A673 (cell line): ENCODE results near the gene MORC1. TPM values are rescaled to one million over a fixed set of nuclear protein-coding genes. Genes with fewer than 3 reads are reported as not detected.
A peak's percentile ranks its signal among the peaks of the same experiment; 100 is the strongest.

Experiments used
- BruUV-seq: library from RNA; stranded (reverse); fragments of 400-500 nt; replicated peaks from 2 replicates; lab custom pipeline; 2021; lab: Mats Ljungman, UMichigan
- CTCF ChIA-PET: fragments of 300-600 bp; sonication (Branson Sonifier 250); formaldehyde crosslinking; loops from one replicate; lab custom pipeline; 2022; ENCODE audit warnings: antibody characterized with exemption; lab: Charles Lee
- POLR2A ChIA-PET: fragments of 300-600 bp; sonication (Branson Sonifier 250); formaldehyde crosslinking; loops from one replicate; lab custom pipeline; 2022; ENCODE audit warnings: antibody characterized with exemption; ENCODE audit not compliant: low non-redundant PET; lab: Charles Lee
- DNase-seq: peaks from one replicate; pipeline ENCODE4 v3.0.0-alpha.2; 2015; ENCODE audit warnings: low spot score
- H3K27ac ChIP-seq: fragments of 200-600 bp; sonication (generic); 2 replicates; pipeline ENCODE4 v1.5.1; 2016; ENCODE audit warnings: mixed run types, low read depth, mild to moderate bottlenecking, mixed read lengths, antibody characterized with exemption, low read length; ENCODE audit not compliant: poor library complexity, severe bottlenecking
- H3K27me3 ChIP-seq: fragments of 200-600 bp; sonication (generic); replicated peaks from 2 replicates; pipeline ENCODE4 v1.6.1; 2017; ENCODE audit warnings: mixed run types, low read depth, mild to moderate bottlenecking, mixed read lengths, antibody characterized with exemption, low read length; ENCODE audit not compliant: insufficient read depth, poor library complexity
- H3K36me3 ChIP-seq: fragments of 200-600 bp; sonication (generic); 2 replicates; pipeline ENCODE4 v1.6.1; 2016; ENCODE audit warnings: mixed run types, mild to moderate bottlenecking, mixed read lengths, antibody characterized with exemption, low read length; ENCODE audit not compliant: insufficient read depth, poor library complexity, severe bottlenecking
- H3K4me1 ChIP-seq: fragments of 200-600 bp; sonication (generic); 2 replicates; pipeline ENCODE4 v1.6.1; 2017; ENCODE audit warnings: mixed run types, mild to moderate bottlenecking, mixed read lengths, antibody characterized with exemption, low read length; ENCODE audit not compliant: insufficient read depth, poor library complexity, severe bottlenecking
- H3K4me3 ChIP-seq: fragments of 200-600 bp; sonication (generic); 2 replicates; pipeline ENCODE4 v1.5.1; 2016; ENCODE audit warnings: low read depth, mixed run types, mild to moderate bottlenecking, mixed read lengths, low read length; ENCODE audit not compliant: poor library complexity, severe bottlenecking
- H3K9me3 ChIP-seq: fragments of 200-600 bp; sonication (generic); 2 replicates; pipeline ENCODE4 v1.6.1; 2016; ENCODE audit warnings: mixed run types, low read depth, mild to moderate bottlenecking, mixed read lengths, antibody characterized with exemption, low read length; ENCODE audit not compliant: poor library complexity, severe bottlenecking
- EZH2 ChIP-seq: fragments of 200-600 bp; sonication (generic); IDR thresholded peaks from 2 replicates; pipeline ENCODE4 v1.6.1; 2017; ENCODE audit warnings: borderline replicate concordance, low read depth, mild to moderate bottlenecking, mixed read lengths, antibody characterized with exemption, low read length; ENCODE audit not compliant: poor library complexity, severe bottlenecking
- intact Hi-C: fragments of 100-400 bp; cut with micrococcal nuclease; formaldehyde crosslinking; loops from one replicate; pipeline ENCODE4 v1.10.0; 2022; ENCODE audit not compliant: unreplicated experiment
- total RNA-seq: library from RNA; stranded (reverse); gene quantifications from 2 replicates; pipeline ENCODE4 v1.2.3, GENCODE V29; 2021
- TF ChIP-seq, protein P1 (sequence below): fragments of 300-800, 200-600 bp; sonication (generic); conservative IDR thresholded peaks from 2 replicates; pipeline ENCODE4 v1.5.1; 2017; ENCODE audit warnings: low read depth, mild to moderate bottlenecking, antibody characterized with exemption, low read length, moderate library complexity, mixed read lengths

MORC1 gene
- total RNA-seq, 1 experiment from 2014 or later, result 0.88 TPM

DNA sequence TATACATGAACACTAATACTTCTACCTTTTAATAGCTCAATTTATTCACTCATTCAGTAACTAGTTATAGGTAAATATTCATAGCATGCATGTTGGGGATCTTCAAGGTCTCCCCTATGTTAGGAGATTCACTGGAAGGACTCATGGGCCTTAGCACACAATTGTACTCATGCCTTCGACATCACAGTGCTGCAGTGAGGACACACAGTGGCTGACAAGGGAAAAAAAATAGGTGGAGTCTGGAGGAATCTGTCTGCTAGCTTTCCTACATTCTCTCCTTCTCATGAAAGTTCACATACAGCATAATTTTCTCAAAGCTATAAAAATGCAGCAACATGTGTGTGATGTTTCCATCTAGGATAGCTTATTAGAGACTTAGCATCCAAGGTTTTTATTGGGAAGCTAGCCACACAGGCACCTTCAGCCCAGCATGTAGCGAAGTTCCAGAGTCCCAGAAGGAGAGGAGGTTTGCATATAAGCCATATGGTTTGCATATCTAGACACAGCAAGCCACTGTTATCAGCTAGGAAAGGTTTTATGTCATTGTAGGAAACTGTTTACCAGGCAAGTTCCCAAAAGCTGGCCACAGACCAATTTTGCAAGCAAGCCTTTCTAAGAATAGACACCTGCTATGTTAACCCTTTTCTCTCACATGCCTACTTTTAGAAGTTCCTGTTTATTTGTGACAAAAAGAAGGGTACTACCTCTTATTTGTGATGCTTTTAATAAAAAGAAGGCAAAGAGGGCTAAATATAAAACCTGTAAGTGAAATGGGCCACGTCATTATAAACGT, 46.4 kb downstream of the MORC1 start:
- Histone ChIP-seq H3K27ac (no peak overlapping the region), H3K9me3 (no peaks in the 10 kb centered on the region), H3K36me3 (no peaks in the 10 kb centered on the region), H3K4me1 (no peaks in the 10 kb centered on the region), H3K4me3 (no peak overlapping the region), H3K27me3 (no peaks in the 10 kb centered on the region)
- ChIA-PET POLR2A (no interaction called here), CTCF (no interaction called here)
- no peak for DNase-seq
- TF ChIP-seq, protein P1, sequence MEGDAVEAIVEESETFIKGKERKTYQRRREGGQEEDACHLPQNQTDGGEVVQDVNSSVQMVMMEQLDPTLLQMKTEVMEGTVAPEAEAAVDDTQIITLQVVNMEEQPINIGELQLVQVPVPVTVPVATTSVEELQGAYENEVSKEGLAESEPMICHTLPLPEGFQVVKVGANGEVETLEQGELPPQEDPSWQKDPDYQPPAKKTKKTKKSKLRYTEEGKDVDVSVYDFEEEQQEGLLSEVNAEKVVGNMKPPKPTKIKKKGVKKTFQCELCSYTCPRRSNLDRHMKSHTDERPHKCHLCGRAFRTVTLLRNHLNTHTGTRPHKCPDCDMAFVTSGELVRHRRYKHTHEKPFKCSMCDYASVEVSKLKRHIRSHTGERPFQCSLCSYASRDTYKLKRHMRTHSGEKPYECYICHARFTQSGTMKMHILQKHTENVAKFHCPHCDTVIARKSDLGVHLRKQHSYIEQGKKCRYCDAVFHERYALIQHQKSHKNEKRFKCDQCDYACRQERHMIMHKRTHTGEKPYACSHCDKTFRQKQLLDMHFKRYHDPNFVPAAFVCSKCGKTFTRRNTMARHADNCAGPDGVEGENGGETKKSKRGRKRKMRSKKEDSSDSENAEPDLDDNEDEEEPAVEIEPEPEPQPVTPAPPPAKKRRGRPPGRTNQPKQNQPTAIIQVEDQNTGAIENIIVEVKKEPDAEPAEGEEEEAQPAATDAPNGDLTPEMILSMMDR, result 0 out of 2 replicates have a peak, but pooled peaks have one; percentile 26
- TF ChIP-seq EZH2, result no peak
- BruUV-seq, result no TSS peak
- intact Hi-C loops, result no loop called here

DNA sequence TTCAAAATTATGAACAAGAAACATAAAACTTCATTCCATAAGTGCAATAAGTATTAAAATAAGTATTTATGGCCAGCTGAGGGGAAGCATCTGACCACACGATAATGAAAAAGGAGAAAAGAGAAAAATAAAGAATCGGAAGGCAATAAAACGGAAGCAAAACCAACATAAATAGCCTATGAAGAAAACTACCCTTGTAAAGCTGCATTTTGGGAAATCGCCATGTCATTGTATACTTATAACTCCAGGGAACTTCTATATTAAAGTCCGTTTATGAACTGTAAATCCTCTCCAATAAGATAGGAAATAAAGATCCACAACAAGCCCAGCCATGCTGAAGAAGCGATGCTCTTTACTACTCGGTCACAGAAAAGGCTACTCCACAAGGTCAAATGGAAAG, 47.7 kb downstream of the MORC1 start:
- ChIA-PET CTCF (no interaction called here), POLR2A (no interaction called here)
- intact Hi-C loops, result no loop called here
- no peaks in the 10 kb centered on the region for H3K36me3 ChIP-seq
- no peak for DNase-seq
- H3K27me3 ChIP-seq, result no peaks in the 10 kb centered on the region
- no peaks in the 10 kb centered on the region for H3K9me3 ChIP-seq
- H3K4me1 ChIP-seq, result no peaks in the 10 kb centered on the region
- H3K4me3 ChIP-seq, result no peak overlapping the region
- no TSS peak for BruUV-seq
- no peak overlapping the region for H3K27ac ChIP-seq
- TF ChIP-seq, protein P1, result no peak
- TF ChIP-seq EZH2, result no peak

DNA sequence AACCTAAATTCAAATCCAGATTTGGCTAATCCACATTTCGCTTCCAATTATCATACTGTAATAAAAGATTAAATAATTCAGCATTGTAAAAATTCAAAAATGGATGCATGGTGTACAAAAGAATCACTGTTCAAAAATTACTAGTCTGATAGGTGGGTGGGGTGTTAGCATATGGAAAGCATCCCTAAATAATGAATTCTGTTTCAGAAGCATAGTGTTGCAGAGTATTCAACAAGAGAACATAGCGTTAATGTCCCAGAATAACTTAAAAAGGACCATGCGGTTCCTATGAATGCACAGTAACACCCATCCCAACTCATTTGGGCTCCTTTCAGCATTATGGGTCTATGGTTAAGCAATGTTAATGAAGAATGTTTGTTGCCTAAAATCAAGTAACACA, 51.1 kb downstream of the MORC1 start:
- POLR2A ChIA-PET, result no interaction called here
- no peaks in the 10 kb centered on the region for H3K4me1 ChIP-seq
- intact Hi-C loops, result no loop called here
- no peaks in the 10 kb centered on the region for H3K36me3 ChIP-seq
- no peak for DNase-seq
- BruUV-seq, result no TSS peak
- TF ChIP-seq, protein P1, result no peak
- no peak for TF ChIP-seq EZH2
- H3K27ac ChIP-seq, result no peak overlapping the region
- H3K27me3 ChIP-seq, result no peaks in the 10 kb centered on the region
- H3K4me3 ChIP-seq, result no peak overlapping the region
- H3K9me3 ChIP-seq, result no peaks in the 10 kb centered on the region
- CTCF ChIA-PET, result no interaction called here
